ENCODE results near the gene CFAP45.

The CFAP45 gene

DNA sequence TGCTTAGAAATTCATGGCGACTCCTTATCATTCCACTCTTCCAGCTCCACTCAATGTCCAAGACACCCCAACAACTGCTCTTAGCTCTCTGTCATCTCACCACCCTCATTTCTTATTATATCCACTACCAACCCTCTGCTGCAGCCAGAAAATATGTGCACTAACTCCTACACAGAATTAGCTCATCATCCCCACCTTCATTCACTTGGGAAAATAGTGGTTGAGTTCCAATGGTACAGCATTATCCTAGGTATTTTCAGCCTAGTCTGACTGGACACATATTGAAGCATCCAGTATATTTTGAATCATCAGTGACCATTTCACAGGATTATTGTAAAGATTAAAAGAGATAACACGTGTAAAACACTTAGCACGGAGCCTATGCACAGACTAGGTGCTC, 20.8 kb downstream of the CFAP45 start:
- DNase-seq (ENCODE audit: low read depth) = no peak
- no peak for TF ChIP-seq CTCF (IDR thresholded peaks at IDR 0.05; ENCODE audit: control insufficient read depth, insufficient read depth, low read depth, low read length, missing control alignments)
- H3K4me3 ChIP-seq (ENCODE audit: control insufficient read depth, low read depth, low read length) = no peak overlapping the region

DNA sequence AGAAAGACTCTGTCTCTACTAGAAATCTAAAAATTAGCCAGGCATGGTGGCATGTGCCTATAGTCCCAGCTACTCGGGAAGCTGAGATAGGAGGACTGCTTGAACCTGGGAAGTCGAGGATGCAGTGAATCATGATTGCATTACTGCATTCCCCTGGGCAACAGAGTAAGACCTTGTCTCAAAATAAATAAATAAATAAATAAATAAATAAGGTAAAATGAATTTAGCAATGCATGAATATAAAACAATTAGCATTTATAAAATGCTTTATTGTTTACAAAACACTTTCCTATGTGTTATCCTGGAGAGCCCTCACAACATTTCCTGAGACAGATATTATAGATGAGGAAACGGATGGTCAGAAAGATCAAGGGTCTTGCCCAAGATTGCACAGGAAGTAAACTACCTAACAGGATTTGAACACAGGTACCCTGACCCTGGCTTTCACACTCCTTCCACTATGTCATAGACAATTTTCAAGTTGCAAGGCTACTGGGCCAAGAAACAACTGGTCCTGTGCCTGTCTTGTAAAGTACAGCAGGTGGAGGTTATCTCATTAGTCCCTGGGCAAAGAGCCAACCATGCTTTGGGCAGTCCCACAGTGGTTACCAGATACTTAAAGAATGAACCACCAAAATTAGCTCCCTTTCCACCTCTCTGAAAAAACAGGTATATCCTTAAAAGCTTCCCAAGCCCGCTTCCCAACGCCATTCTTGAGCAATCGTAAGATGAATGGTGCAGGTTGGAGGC, 22.1 kb downstream of the CFAP45 start:
- no peak for TF ChIP-seq CTCF (IDR thresholded peaks at IDR 0.05; ENCODE audit: control insufficient read depth, insufficient read depth, low read depth, low read length, missing control alignments)
- H3K4me3 ChIP-seq (ENCODE audit: control insufficient read depth, low read depth, low read length) = no peak overlapping the region
- no peak for DNase-seq (ENCODE audit: low read depth)

DNA sequence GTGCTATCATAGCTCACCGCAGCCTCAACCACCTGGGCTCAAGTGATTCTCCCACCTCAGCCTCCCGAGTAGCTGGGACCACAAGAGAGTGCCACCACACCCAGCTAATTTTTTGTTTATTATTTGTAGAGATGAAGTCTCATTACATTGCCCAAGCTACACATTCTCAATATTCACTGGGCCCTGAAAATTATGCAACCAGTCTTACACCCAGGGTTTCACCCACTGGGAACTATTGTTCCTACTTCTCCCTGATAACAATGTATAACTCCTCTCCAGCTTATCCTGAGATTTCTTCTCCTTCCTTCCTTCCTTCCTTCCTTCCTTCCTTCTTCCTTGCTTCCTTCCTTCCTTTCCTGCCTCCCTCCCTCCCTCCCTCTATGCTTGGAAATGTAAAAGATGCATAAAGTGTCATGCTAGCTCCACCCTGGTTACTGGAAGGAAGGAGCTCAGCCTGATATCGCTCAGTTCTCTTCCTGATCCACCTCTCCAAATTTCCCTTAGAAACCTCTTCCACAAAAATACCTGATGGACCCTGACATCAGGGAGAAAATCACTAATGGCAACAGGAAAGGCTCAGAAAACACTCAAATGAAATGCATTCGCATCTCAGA, 26.3 kb downstream of the CFAP45 start:
- no peak overlapping the region for H3K4me3 ChIP-seq (ENCODE audit: control insufficient read depth, low read depth, low read length)
- TF ChIP-seq CTCF (IDR thresholded peaks at IDR 0.05; ENCODE audit: control insufficient read depth, insufficient read depth, low read depth, low read length, missing control alignments) = no peak
- no peak for DNase-seq (ENCODE audit: low read depth)

DNA sequence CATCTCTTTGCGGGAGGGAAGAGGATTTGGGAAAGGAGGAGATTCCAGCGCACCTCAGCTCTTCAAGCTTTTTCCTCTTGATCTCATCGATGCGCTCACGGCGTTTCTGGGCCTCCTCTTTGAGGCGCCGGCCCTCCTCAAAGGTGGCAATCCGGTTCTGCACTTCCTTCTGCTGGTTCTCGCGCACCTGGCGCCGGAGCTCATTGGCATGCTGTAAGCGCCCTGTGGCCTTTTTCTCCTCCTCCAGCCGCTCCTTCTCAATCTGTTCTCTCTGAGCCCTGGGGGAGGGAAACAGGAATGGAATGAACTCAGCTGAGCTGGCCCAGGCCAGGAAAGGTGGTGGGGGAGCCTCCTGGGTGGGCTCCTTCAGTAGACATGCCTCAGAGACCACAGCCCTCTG, 27.1 kb downstream of the CFAP45 start:
- no peak overlapping the region for H3K4me3 ChIP-seq (ENCODE audit: control insufficient read depth, low read depth, low read length)
- TF ChIP-seq CTCF (IDR thresholded peaks at IDR 0.05; ENCODE audit: control insufficient read depth, insufficient read depth, low read depth, low read length, missing control alignments) = no peak
- no peak for DNase-seq (ENCODE audit: low read depth)

DNA sequence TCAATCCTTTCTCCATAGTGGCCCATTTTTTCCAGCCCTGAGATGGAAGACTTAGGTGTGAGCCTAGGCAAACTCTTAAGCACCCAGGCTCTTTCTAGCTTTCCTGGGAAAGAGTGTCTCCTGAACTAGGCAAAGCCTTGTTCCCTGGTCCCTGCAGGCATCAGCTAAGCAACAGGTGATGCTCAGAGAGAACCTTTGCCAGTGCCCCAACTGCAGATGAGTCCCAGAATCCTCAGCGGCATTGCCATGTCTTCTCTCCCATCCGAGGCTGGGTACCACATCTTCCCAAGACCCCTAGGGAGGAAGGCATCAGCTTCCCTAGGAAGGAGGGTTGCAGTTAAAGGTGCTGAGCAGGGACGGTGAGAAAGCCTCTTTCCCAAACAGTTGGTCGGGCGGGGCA, 29.3 kb downstream of the CFAP45 start:
- H3K4me3 ChIP-seq (ENCODE audit: control insufficient read depth, low read depth, low read length) = no peak overlapping the region
- no peak for TF ChIP-seq CTCF (IDR thresholded peaks at IDR 0.05; ENCODE audit: control insufficient read depth, insufficient read depth, low read depth, low read length, missing control alignments)
- no peak for DNase-seq (ENCODE audit: low read depth)

DNA sequence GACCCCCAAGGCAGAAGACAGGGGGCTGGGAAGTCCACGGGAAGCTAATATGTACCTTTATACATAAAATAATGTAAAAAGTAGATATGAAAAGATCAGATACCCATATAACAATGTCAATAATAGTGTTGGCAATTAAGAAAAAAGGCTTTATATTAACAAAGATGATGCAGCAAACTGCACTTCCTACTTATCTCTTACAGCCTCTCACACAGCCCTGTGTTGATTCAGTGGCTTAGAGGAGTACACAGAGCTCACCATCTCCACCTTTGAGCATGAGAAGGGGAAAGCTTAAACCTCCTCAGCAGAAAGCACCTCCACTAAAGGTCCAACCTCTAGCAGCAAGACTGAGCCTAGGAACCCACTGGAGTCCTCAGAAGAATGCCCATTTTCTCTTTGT, 30.4 kb downstream of the CFAP45 start:
- TF ChIP-seq CTCF (IDR thresholded peaks at IDR 0.05; ENCODE audit: control insufficient read depth, insufficient read depth, low read depth, low read length, missing control alignments) = no peak
- no peak for DNase-seq (ENCODE audit: low read depth)
- H3K4me3 ChIP-seq (ENCODE audit: control insufficient read depth, low read depth, low read length) = no peak overlapping the region
